NCI-H526 treated with DMSO at 0.1 percent for 48 hours (cell line): Measurements from ENCODE around the gene PACS2.
"Not testable (repeated sequence)": the region's sequence is repeated elsewhere in the genome, so short reads cannot be mapped to it uniquely, and the experiment has no call there.

Source experiments
- DNase-seq: peaks from one replicate; lab custom pipeline; 2025; lab: John Stamatoyannopoulos, UW

PACS2 gene

DNA sequence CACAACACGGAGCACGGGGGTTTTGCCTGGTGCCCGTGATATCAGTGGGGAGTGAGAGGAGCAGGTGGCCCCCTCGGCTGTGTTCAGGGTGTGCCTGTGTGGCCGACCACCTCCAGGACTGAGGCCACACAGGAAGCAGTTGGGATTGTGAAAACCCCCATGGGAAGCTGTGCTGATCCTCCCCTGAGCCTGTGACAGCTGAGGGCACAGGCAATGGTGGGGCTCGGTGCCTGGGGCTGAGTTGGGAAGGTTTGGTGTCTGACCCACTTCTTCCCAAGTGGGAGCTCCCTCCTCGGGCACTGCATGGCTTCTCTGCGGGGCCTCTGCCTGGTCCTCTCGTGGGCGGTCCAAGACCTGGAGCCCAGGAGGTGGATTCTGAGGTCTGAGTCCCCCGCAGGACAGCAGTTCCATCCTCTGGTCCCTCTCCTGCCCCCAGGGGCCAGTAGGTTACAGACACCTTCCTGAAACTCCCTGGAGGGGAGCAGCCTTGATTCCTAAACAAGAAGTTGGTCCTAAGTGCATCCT, 17.9 kb downstream of the PACS2 start:
- DNase-seq = no peak

DNA sequence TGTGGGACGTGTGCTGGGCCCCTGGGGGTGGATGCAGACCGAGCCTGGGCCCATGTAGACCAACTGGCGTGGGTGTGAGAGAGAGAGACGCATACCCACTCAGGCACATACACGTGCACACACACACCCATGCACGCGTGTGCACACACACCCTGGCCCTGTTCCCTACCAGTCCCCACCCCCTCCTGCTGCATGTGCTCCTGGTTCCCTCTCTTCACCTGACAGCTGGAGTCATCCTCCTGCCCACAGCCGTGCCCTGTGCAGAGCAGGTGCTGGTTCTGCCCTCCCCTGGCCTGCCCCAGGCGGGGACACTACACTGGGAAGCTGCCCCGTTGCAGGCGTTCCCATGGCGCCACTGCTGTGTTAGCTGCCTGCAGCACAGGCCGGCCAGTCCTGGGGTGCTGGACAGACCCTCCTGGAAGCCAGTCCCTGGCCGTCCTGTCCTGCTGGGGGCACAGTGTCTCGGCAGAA, 18.5 kb downstream of the PACS2 start:
- no peak for DNase-seq

DNA sequence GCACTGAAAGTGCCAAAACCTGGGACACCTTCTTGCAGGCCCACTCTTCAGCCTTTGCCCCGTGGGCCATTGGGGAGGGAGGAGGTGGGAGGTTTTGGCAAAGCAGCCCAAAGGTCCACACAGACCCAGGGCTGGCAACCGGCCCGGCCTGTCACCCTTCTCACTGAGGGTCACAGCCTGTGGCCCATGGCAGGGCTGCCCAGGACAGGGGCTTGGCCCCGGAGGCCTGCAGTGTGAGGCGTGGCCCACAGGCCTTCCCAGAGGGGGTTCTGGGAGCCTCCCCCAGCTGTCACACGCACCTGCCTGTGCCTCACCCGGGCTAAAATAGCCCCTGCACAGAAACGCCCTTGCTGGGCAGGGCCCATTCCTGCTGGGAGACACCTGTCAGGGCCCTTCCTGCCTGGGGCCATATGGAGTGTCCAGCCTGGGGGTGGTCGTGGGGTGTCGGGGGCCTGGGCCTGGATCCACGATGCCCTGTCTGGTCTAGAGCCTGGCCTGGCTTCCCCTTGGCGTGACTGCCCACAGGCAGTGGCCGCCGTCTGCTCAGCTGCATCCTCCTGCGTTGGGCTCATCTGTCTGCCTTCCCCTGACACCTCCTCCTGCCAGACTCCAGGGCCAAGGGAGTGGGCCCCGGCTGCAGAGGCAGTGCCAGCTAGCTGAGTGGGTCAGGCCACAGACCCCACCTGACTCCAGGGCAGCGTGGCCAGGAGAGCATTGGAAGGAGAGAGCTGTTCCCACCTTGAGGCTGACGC, 19.2 kb downstream of the PACS2 start:
- DNase-seq = no peak

DNA sequence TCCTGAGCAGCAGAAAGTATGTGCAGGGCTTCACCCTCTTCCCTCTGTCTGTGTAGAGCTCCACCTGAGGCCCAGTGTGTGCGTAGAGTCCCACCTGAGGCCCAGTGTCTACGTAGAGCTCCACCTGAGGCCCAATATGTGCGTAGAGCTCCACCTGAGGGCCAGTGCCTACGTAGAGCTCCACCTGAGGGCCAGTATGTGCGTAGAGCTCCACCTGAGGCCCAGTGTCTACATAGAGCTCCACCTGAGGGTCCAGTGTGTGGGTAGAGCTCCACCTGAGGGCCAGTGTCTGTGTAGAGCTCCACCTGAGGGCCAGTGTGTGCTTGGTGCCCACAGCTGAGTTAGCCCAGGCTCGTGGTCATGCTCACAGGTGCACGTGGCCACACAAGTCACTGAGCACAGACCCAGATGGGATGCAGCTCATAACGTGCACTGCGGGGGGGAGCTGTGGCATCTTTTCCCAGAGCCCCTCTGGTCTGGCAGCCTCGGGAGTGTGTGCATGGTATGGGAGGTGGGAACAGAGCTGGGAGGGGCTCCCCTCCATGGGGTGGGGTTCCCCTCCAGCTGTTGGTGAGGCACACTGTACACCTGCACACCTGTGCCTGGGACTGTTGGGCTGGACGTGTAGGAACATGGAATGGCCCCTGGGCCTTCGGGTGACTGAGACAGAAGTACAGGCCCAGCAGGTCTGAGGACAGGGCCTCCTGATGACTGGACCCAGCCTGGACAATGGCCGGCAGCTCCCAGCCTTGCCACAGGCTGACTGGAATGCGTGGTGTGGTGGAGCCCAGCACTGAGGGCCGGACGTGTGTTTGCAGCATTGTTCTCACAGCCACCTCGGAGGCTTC, 20.1 kb downstream of the PACS2 start:
- DNase-seq = no peak

DNA sequence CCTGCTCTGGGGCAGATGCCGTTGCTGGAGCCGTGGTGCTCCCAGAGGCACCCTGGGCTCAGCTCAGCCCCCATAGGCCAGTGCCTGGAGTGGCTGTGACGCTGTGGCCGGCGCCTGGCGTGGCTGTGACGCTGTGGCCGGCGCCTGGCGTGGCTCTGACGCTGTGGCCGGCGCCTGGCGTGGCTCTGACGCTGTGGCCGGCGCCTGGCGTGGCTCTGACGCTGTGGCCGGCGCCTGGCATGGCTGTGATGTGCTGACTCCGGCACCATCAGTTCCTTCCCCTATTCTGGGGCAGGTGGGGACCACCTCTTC, 20.6 kb downstream of the PACS2 start:
- DNase-seq = not testable (repeated sequence)

DNA sequence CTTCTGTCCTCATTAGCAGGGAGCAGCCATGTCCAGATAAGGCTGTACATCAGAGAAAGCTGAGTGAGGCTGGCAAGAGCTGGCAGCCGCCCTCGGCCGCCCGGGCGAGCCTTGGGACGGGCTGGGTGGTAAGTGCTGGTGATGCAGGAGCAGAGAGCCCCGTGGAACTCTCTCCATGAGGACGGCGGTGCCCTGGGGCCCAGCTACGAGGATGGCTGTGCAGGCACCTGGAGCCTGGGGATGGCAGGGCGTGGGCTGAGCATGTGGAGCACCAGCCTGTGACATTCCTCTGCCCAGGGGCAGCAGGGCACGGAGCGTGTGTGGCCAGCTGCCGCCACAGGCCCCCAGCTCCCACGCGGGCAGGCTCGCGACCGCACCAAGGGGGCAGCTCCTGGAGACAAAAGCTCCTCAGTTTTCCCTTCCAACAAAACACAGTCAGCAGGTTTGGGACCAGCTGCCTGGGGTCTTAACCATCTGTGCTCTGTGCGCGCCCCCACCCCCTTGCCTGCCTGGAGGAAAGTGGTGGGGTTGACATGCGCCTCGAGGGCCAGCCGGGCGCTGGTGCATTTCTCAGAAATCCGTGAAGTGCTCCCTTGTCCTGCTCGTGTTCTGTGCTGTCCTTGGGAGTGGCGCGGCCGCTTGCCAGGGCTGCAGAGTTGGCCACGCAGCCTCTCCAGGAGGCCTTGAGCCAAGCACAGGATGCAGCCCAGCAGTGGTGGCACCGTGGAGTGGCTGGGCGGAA, 21.4 kb downstream of the PACS2 start:
- DNase-seq = no peak

DNA sequence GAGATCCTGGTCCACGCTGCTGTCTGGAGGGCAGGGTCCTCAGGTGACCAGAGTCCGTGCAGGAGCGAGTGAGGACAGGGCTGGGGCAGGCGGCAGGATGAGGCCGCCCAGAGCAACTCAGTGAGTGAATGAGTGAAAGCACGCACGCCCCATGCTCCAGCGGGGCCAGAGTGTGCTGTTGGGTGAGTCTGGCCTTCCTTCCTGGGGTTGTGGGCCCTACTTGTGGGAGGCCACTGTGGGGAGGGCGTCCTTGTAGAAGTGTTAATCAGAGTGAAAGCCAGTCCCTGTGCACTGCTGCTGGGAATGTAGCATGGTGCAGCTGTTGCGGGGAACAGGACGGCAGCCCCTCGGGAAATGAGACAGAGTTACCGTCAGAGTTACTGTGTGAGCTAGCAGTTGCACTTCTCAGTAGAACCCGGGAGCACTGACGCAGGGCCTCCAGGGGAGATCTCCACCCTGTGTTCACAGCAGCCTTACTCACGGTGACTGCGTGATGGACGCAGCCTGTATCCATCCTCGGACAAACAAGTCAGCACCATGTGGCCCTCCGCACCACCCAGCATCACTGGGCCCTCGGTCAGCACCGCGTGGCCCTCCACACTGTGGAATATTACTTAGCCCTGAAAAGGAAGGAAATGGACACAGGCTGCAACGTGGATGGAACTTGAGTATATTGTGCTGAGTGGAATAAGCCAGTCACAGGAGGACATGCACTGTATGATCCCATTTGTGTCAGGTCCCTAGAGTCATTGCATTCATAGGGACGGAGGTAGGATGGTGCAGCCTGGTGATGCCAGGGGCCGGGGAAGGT, 22.1 kb downstream of the PACS2 start:
- DNase-seq = no peak

DNA sequence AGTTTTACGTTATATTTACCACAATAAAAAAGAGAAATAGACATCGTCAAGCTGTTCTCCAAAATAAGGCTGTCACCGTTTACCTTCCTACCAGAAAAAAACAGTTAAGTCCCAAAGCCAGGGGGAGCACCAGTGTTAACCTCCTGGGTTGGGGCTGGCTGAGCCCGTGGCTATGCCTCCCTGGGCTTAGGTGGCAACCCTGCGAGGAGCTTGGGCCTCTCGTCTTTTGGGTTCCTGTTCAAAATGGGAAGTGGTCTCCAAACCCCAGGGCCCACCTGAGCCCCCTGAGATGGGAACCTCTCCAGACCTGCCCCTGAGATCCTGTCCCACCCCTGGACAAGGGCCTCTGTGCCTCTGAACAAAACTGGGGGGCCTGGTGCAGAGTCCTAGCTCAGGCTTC, 22.9 kb downstream of the PACS2 start:
- DNase-seq = no peak

DNA sequence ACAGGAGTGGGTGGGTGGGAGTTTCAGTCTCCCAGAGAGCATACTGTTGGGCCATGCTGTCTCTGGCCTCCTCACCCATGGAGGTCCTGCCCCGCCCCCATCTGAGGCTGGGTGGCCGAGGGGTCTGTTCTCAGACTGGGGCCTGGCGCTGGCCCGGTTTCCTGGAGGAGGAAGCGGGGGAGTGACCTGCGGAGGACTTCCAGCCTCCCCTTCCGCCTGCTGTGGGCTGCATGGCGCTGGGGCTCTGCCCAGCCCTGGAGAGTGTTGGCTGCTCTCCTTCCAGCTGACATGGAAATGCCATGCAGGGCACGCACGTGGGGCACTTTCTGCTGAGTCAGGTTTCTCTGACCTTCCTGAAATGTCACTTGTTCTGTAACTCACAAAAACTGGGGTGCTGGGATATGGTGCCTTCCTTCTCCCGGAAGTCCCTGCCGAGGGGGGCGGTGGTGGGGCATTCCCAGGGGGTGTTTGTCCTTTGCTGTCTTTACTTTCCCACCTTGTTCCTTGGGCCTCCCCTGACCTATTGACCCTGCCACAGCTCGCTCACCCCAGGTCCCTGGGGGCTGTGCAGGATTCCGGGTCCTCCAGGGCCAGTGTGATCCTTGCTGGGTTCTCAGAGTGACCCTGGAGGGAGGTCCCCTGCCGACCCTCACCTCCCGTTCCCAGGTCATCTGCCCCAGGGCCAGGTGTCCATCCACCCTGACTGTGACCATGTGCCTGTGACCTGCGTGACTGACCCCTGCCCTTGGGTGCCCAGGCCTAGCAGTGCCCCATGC, 23.6 kb downstream of the PACS2 start:
- no peak for DNase-seq

DNA sequence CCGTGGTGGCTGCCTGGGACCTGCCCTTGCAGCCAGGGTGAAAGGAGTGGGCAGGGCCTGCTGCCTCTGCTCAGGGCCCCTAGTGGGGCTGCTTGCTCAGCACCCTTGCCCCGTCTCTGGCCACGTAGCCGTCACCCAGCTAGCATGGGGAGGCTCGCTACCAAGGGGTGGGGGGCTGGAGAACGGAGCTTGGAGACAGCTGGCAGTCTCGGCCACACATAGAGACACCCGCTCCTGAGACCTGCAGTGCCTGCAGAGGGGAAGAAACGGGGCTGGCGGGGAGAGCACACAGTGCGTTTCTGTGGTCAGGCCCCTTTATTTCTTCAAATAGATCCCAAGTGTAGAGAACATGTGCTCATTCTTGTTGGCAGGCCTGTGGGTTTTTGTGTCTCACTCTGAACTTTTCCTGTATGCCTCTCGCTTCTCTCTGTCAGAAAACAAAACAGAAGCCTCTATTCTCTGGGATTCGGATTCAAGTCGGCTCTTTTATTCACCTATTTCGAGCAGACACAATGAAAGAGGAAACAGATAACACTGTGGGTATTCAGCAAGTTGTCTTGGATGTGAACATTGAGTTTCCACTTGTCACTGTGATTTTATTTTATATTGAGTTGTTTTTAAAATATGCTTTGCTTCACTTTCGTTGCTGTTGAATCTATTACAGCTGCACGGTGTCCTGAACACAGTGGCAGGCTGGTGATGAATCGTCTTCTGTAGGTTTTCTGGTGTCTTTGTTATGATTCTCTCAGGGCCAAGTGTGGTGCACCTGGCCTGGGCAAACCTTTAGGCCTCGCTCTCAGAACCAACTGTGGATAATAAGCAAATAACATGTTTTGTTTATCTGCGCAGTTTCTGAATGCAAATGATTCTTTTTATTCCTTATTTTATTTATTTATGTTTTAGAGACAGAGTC, 26.5 kb downstream of the PACS2 start:
- DNase-seq = peak; percentile 87

DNA sequence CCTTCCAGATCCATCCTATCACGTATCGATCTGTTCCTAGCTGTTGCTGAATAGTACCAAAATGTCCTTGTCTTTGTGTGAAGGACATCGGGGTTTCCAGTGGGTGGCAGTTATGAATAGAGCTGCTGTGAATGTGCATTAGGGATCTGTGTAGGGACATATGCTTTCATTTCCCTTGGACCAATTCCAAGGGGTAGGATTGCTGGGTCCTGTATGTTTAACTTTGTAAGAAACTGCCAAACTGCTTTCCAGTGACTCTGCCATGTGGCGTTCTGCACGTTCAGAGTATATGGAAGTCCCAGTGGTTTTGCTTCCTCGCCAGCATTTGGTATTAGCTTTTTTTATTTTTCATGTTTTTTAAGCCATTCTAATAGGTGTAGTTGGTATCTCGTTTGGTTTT, 28.6 kb downstream of the PACS2 start:
- DNase-seq = peak; percentile 25

DNA sequence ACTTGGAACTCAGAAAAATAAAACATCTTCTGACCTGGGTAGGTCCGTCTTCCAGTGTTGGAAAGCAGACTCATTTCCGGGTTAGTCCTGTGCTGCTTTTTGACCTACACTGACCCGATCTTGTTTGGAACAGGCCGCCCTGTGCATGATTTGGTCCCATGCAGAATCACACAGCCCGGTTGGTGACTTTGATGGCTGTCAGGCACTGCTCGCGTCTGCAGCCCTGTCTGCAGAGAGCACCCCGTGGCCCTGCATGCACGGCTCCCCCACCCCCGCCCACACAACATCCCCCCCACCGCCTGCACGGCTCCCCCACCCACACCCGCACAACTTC, 31.6 kb downstream of the PACS2 start:
- DNase-seq = no peak

DNA sequence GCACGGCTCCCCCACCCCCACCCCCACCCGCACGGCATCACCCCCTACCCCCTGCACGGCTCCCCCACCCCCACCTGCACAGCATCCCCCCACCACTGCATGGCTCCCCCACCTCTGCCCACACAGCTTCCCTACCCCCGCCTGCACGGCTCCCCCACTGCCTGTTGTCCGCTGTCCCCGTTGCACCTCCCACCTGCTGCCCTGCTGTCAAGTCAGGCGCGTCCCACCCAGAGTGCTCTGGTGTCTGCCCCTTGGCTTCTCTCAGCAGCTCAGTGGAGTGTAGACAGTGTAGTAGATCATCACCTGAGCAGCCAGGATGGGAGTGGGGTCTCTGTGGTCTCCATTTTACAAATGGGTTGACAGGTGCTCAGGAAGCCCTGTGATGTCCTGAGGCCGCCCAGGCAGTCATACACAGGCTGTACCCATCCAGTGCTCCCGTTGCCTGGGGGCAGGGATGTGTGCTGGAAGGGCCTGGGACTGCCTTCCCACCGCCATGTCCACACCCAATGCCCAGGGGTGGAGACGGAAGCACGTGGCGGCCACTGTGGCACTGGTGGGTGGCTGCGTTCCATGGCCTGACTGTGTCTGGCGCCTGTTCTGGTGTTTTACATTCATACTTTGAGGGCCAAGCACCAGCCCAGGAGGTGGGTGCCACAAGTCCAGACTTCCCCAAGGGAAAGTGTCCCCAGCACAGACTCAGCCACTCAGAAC, 32.5 kb downstream of the PACS2 start:
- DNase-seq = no peak

DNA sequence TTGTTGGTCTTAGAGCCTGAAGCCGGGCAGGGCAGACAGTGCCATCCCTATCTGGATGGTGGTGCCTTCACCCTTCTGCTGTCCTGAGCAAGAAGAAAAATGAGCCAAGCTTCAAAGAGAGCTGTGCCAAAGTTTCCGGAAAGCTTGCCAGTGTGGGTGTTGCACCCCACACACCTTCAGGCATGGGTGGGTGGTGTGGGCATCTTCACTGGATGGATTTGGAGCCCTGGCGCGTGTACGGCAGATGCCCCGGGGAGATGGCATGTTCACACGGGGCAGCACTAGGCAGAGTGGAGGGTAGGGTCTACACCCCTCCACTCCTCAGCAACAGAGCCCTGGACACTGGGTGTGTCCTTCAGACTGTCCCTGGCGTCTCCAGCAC, 33.0 kb downstream of the PACS2 start:
- DNase-seq = no peak

DNA sequence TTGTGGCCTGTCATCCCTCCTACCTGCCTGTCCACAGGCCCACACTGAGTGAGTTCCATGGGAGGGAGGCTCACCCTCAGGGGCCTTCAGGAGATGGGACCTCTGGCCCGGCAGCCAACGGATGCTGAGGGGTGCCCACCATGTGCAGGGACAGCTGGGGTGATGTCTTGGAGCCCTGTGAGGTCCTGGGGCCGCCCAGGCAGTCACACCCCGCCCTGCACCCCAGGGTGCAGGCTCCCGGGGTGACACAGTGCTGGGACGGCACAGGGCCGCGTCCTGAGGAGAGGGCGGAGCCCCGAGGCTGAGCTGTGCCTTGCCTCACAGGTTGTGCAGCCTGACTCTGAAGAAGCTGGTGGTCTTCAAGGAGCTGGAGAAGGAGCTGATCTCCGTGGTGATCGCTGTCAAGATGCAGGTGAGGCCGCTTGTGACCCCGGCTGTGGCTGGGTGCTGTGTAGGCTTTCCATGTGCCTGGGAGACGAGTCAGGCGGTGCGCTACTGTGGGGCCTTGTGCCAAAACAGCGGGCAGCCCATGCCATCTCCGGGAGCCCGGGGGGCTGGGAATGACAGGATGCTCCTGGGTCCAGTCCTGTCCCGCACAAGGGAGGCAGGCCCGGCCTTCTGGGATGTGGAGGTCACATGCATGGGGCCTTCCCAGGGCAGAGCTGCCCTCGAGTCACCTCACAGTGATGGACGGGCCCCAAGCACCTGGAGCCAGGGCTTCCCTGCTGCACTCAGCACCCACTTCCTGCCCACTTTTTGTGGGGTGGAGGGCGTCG, 33.8 kb downstream of the PACS2 start:
- DNase-seq = no peak

DNA sequence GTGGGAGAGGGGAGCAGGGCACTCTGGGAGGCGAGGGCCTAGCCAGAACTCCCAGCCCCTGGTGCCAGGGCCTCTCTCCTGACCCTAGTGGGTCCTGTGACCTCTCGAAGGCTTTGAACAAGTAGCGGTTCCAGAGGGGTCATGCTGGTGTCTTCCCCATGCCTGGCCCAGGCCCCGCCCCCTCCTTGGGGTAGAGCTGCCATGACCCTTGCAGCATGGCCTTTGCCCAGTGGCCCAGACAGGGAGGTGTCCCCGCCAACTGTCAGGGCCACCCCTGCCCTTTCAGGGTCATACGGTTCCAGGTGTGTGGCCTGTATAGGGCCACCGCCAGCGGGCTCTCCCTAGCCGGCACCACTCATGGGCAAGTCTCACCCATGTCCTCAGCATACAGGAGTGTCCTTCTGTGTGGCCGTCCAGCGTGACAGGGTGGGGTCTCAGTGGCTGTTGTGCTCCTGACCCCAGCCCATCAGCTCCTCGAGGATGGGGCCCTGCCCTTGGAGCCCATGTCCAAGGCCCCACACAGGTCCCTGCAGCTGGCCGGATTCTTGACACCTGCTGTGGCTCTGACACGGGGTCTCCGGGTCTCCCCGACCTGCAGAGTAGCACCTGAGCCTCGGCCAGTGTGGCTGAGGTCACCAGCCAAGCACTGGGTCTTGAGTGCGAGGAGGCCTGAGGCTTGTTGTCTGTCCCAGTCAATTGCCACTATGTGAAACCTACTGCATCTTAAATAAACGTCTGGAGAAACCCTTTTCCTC, 34.6 kb downstream of the PACS2 start:
- no peak for DNase-seq

DNA sequence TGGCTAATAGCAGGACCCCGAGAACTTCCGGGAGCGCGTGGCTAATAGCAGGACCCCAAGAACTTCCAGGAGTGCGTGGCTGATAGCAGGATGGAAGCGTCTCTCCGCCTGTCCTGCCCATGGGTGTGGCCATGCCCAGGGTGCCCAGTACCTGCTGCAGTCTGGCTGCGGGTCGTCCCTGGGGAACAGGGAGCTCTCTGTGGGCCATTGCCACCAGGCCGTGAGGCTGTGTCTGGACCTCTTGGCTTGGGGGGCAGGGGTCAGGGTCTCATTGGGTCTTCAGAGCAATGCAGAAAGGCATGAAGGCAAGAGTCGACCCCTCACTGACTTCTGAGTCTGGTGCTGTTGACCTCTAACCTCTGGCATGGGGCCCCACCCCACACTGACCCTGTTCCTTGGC, 35.4 kb downstream of the PACS2 start:
- DNase-seq = no peak
